Measurements from ENCODE around the gene ZNF414.

DNA sequence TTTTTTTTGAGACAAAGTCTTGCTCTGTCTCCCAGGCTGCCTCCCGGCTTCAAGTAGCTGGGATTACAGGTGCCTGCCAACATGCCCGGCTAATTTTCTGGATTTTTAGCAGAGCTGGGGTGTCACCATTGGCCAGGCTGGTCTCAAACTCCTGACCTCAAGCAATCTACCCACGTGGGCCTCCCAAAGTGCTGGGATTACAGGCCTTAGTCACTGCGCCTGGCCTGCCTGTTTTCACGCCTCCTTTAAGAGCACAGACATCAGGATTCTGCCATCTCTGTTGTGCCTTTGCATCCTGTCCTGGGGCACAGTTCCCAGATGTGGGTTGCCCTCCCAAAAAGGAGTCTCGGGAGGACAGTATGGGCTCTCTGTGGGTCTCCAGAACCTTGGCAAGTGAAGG, 9.0 kb downstream of the ZNF414 start:
- no peak for TF ChIP-seq BHLHE40 (IDR thresholded peaks at IDR 0.05; ENCODE audit: low read depth, low read length)
- TF ChIP-seq, protein P1, sequence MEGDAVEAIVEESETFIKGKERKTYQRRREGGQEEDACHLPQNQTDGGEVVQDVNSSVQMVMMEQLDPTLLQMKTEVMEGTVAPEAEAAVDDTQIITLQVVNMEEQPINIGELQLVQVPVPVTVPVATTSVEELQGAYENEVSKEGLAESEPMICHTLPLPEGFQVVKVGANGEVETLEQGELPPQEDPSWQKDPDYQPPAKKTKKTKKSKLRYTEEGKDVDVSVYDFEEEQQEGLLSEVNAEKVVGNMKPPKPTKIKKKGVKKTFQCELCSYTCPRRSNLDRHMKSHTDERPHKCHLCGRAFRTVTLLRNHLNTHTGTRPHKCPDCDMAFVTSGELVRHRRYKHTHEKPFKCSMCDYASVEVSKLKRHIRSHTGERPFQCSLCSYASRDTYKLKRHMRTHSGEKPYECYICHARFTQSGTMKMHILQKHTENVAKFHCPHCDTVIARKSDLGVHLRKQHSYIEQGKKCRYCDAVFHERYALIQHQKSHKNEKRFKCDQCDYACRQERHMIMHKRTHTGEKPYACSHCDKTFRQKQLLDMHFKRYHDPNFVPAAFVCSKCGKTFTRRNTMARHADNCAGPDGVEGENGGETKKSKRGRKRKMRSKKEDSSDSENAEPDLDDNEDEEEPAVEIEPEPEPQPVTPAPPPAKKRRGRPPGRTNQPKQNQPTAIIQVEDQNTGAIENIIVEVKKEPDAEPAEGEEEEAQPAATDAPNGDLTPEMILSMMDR (IDR thresholded peaks at IDR 0.05): no peak

Data from A549 (cell line).